HG03196 (cell line): ENCODE measurements around the gene DLST.

Experiments
- ATAC-seq: cut with Tn5 transposase; IDR thresholded peaks from one replicate; pipeline ENCODE4 v1.9.1; 2021; ENCODE audit not compliant: unreplicated experiment

The DLST gene

DNA sequence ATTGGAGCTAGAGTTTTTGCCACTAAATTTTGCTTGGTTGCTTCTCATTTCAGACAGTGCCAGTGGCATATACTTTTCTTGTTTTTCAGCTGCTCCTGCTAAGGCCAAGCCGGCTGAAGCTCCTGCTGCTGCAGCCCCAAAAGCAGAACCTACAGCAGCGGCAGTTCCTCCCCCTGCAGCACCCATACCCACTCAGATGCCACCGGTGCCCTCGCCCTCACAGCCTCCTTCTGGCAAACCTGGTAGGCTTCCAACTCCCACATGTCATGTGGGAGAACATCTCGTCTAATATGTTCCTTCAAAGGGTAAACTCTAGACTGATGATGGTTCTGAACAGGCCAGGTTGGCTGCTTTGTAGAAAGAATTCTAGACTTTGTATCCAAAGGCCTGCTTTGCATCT is 11.0 kb downstream of the DLST start:
- ATAC-seq: no peak

- ATAC-seq: no peak
These were observed 11.9 kb downstream of the DLST start for GRCh38 chr14:74893614-74894091.

- no peak for ATAC-seq
These were observed 14.7 kb downstream of the DLST start for GRCh38 chr14:74896400-74896799.

DNA sequence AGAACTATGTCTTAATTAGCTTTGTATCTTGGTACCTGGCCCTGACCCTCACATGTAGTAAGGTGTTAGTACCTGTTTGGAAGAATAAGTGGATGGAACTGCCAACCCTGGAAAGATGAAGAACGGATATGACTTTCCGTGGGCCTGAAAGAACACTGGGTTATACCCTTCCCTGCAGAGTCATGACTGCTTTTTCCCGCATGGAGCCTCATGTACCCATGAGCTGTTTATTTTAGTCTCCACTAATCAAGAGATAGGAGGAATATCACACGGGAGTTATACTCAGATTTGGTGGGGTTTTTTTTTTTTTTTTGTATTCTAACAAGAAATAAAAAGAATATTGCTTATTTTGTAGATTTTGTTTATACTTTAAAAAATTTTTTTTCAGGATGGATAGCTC is 15.9 kb downstream of the DLST start:
- no peak for ATAC-seq

- no peak for ATAC-seq
These were observed 16.4 kb downstream of the DLST start for GRCh38 chr14:74898083-74898482.

- no peak for ATAC-seq
These were observed 17.0 kb downstream of the DLST start for GRCh38 chr14:74898694-74899093.

DNA sequence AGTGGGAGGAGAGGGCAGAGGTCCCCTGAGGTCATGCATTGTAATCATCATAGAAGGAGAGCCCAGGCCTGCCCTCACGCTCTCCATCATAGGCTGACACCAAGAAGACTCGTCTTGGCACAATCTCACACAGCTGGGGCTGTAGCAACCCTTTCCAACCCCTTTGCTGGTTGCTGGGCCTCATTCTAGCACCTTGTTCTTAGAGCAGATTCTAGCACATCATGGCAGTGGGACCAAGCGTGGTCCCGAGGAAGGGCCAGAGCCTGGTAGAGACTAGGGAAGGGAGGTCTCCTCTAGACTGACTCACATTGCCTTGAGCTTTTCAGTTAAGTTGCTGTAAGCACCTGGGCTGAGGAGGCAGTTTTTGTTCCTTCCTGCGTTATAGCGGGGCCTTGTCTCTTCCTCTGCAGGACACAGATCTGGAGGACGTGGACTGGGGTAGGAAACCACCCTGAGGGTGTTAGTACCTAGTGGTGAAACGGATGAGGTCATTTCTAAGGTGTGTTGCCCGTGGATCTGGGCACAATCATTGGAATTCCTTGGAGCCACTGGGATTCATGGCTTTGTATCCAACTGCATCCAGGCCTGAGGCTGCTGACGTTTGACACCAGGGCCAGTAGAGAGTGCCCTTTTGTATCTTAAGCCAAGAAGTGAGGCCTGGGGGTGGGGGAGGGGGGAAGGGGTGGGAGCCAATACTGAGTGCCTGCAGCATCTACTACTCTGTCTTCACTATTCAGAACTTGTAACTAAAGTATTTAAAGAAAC is 21.4 kb downstream of the DLST start:
- no peak for ATAC-seq

DNA sequence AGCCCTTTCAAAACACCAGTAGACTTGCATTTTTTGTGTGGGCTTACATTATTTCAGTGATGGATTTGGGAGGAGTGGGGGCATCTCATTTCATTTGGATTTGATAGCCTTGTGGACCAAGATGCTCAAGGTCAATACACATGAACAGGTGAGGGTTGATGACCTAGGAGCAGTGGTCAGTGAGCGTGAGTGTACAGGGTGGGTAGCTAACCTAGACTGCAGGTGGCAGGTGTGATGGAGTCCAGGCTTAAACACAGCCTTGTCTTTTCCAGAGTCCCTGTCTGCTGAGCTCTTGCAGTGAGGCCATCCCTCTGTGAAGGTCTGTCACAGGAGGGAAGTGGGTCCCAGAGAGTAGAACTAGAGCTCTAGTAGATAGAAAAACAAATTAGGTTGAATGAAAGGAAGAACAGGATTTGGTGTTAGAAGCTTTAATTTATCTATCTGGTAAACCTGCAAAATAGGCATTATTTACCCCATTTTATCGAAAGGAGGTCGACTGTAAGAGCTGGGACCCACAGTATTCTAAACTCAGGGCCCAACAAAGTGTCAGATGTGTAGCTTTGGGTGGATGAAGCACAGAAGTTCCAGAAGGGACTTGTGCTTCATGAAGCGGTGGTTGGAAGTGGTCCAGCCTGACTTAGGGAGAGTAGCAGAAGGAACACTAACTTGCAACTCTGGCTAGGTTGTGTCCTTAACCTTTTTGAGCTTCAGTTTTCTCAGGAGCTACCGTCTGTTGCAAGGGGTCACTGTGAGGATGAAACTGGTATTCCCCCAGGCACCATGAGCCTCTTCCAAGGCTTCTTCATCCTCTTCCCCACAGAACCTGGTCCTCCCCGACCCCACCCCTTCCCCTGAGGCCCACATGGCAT is 23.2 kb downstream of the DLST start:
- no peak for ATAC-seq

DNA sequence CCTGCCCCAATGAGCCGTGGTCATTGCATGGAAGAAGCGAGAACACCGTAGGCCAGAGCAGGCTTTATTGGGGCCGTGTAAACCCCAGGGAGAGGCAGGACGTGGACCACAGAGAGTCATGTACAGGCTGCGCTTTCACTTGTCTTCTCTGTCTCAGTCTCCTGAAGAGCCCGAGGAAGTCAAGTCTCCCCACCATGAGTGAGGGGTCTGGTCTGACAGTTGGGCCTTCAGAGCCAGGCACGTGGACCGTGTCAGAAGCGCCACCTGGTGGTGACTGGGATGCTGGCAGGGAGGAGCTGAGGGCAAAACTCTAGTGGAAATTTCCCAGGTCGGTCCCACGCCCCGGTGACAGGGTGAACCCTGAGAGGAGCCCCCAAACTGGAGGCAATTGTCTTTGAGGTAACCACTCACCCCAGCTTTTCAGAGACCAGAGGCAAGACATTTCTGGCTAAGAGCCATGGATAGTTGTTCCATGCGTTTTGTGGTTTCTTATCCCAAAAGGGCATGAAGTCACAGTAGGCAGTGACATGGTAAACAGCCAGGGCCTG is 24.0 kb downstream of the DLST start:
- no peak for ATAC-seq

- ATAC-seq: no peak
These were observed 25.3 kb downstream of the DLST start for GRCh38 chr14:74906925-74907521.

- no peak for ATAC-seq
These were observed 26.0 kb downstream of the DLST start for GRCh38 chr14:74907744-74908143.

DNA sequence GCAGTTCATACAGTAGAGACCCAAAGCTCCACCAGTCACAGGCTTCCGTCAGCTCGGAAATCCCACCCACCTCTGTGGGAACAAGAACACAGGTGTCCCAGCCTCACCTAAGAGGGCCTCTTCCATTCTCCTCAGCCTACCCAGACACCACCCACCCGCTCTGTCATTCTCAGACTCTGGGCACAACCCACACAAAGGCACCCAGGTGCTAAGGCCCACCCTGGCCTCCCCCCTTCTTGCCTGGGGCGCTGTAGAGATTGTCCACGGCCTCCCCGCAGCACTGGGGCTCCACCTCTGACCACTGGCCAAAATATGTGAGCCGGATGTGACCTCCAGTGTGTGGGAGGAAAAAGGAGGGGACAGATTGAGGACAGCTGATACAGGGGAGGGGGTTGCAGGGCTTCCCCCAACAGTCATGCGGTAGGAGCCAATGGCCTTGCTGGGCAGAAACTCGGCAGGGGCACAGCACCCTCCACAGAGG is 27.2 kb downstream of the DLST start:
- no peak for ATAC-seq

GRCh38 chr14:74909501-74909900 is 27.8 kb downstream of the DLST start:
- no peak for ATAC-seq

- ATAC-seq: no peak
These were observed 28.2 kb downstream of the DLST start for GRCh38 chr14:74909911-74910310.

DNA sequence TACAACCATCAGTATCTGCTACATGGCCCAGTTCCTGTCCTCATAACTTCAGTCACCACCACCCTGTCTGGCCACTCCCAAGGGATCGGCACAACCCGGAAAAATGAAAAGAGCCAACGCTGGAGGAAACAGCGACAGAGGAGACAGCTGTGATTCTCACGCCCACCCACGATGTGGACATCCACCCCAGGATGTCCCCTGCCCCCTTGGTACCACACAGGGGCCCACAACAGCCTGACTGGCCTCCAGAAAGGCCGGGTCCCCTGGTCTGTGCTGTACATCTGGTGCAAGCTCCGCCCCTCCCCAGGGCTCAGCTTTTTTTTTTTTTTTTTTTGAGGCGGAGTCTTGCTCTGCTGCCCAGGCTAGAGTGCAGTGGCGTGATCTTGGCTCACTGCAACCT is 28.8 kb downstream of the DLST start:
- ATAC-seq: no peak

GRCh38 chr14:74911221-74911620 is 29.5 kb downstream of the DLST start:
- no peak for ATAC-seq

DNA sequence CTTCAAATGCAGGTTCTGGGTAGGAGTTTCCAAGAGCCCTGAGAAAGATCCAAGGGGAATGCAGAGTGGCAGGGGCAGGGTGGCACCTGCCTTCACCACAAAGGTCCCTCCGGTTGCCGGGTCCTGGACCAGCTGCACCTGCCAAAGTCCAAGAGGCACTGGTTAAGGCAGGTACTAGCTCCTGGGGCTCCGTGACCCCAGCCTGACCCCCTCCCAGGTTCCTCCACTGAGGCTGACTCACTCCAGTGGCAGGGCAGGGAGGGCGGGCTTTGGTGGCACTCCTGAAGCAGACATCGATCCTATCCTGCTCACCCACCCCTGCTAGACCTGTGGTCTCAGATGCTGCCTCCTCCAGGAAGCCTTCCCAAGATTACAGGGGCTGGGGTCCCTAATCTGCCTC is 30.0 kb downstream of the DLST start:
- no peak for ATAC-seq

- no peak for ATAC-seq
These were observed 30.4 kb downstream of the DLST start for GRCh38 chr14:74912111-74912510.

GRCh38 chr14:74912801-74913200 is 31.1 kb downstream of the DLST start:
- no peak for ATAC-seq

DNA sequence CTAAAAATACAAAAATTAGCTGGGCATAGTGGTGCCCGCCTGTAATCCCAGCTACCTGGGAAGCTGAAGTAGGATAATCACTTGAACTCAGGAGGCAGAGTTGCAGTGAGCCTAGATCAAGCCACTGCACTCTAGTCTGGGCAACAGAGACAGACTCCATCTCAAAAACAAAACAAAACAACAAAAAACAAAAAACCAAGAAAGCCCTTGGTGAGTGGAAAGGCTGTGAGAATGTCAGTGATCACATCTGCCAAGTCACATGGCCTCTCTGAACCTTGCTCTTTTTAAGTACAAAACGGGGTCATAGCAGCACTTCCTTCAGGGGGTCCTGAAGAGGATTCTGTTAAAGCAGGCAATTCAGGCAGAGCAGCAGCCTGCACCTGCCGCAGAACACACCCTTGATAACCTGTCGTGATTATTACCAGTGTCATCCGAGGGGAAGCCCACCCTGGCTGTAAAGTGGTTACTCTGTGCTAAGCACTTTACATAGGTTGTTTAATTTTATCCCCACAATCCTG is 31.7 kb downstream of the DLST start:
- ATAC-seq: no peak

DNA sequence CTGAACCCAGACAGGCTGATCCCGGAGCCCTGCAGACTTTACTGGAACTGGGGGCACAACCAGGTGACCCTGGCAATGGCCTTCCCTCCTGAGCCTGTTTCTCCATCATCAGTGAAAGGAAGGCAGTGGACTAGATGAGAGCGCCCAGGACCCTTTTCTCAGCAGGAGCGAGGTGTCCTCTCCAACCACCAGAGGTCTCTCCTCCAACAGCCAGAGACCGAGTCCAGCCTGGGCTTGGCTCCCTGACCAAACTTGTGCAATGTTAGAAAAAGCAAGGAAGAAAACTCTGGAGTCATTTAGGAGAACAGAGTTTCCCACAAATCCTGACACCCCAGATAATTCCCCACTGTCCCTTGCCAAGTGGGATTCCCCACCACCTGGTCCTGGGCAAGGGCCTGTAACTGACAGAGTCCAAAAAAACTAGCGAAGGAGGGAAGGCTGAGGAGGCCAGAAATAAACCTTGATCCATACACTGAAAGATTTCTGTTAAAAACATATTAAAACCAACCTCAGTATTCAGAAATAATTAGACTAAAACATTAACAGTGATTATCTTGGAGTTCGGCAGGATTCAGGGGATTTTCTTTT is 32.4 kb downstream of the DLST start:
- ATAC-seq: no peak
